ENCODE data around the gene APOBEC2.
"Not testable (repeated sequence)": the region's sequence is repeated elsewhere in the genome, so short reads cannot be mapped to it uniquely, and the experiment has no call there.

Gene APOBEC2

DNA sequence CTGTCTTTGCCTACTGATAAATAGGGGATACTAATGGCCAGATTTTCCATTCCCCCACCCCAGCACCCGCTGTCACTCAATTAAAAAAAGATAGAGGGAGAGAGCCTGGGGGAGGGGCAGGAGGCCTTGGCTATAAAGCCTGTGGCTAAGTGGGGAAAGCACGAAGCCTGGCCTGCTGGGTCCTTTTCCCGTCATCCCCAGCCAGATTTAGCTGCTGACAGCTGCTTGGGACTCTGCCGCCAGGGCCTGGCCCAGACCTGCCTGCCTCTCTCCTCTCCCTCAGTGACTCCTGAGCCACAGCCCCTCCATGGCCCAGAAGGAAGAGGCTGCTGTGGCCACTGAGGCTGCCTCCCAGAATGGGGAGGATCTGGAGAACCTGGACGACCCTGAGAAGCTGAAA, at the start of gene APOBEC2:
Gene APOBEC2, plus strand, starts transcription at position 162 of the 400 bp plus-strand sequence. Its CDS starts 146 bp downstream, at position 308.
- no peak for DNase-seq

DNA sequence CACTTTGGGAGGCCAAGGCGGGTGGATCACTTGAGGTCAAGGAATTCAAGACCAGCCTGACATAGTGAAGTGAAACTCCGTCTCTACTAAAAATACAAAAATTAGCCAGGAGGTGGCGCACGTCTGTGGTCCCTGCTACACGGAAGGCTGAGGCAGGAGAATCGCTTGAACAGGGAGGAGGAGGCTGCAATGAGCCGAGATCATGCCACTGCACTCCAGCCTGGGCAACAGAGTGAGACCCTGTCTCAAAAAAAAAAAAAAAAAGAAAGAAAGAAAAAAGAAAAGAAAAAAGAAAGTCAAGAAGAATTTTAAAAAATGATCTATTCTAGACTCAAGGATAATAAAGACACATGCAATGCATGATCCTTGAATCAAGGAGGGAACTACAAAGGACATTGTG, 46.8 kb upstream of the APOBEC2 start:
- DNase-seq = not testable (repeated sequence)

DNA sequence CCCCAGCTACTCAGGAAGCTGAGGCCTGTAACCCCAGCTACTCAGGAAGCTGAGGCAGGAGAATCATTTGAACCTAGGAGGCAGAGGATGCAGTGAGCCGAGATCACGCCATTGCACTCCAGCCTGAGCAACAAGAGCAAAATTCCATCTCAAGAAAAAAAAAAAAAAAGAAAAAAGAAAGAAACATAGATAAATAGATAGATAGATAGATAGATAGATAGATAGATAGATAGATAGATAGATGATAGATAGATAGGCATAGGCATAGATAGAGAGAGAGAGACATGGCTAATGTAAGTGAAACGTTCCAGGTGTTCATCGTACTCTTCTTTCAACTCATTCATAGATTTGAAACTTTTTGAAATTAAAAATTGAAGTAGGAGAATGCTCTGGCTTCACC, 46.0 kb upstream of the APOBEC2 start:
- DNase-seq = not testable (repeated sequence)

DNA sequence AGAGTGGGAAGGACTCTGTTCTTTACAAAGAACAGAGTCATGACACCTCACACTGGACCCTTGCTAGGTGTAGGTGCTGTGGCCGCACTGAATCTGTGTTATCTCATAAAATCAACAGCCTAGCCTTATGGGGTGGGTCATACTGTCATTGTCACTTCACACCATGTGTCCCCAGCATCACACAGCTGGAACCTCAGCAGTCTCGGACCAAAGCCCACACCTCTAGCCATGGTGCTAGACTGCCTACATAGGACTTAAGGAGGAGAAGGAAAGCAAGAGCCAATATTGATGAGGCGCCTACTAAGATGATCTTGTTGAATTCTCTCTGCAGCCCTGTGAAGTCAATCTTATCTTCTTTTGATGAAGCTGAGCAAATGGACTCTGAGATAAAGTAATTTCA, 45.0 kb upstream of the APOBEC2 start:
- DNase-seq = no peak

DNA sequence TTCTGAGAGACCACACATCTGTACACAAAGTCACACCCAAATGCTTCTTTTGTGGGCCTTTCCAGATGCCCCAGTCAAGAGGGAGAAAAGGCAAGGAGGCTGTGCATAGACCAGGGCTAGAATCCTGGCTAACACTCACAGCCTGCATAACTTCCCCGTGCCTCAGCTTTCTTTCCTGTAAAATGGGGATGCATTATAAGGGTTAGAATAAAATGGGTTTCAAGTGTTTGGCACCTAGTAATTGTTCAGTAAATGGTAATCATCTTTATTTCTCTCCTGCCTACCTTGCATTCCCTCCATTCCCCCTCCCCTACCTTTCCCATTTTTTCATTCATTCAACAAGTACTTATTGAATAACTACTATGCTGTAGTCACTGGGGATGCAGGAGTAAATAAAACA, 43.3 kb upstream of the APOBEC2 start:
- no peak for DNase-seq

DNA sequence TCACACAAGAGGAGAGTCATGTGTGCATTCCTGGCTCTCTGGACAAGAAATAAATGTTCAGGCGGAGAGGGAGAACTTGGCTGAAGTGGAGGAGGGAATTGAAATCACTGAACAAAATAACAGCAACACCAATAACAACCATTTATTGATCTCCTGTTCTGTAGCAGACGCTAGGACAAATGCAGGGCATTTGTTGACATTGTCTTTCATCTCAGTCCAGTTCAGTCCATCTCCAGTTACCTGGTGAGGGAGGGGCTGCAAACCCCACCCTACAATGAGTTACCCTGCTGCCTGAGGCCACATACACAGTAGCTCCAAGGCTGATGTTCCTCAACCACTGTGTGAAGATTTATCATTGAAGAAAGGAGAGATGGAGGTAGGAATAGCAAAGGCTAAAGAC, 41.3 kb upstream of the APOBEC2 start:
- DNase-seq = no peak

DNA sequence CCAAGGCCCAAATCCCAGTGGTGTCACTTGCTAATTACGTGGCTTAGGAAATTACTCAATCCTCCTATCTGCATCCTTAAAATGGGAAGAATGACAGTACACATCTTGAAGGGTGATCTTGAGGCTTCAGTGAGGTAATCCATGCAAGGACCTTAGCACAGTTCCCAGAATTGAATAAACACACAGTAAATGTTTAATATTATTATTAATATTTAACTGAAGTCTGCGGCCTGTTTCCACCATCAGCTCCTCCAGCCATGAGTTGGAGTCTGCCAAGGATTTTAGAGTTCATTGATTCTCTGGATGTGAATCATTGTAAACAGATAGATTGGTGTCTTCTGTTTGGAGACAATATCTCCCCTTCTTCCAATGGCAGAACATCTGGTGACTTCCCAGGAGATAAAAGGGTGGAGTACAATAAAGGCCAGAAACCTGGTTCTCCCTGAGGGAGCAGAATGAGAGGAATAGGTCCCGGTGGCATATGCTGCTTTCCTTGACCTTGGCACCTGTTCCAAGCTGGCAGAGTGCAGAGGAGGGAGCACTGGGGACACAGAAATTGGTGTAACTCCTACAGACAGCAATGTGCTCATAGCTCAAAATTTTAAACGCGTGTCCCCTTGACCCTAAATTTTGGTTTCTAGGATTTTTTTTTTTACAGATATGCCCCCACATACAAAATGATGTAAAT, 39.4 kb upstream of the APOBEC2 start:
- no peak for DNase-seq

DNA sequence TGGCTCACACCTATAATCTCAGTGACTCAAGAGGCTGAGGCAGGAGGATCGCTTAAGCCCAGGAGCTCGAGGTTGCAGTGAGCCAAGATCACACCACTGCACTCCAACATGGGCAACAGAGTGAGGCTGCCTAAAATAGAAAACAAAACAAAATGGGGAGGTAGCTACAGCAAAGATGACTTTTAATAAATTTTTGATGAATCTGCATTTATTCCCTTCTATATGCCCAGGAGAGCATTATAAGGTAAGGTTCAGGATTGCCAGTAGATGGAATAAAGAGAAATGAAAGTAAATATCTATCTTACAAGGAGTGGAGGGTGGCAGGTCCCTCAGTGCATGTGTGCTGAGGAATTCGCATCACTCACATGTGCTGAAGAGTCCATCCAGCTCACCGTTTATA, 38.2 kb upstream of the APOBEC2 start:
- DNase-seq = no peak

DNA sequence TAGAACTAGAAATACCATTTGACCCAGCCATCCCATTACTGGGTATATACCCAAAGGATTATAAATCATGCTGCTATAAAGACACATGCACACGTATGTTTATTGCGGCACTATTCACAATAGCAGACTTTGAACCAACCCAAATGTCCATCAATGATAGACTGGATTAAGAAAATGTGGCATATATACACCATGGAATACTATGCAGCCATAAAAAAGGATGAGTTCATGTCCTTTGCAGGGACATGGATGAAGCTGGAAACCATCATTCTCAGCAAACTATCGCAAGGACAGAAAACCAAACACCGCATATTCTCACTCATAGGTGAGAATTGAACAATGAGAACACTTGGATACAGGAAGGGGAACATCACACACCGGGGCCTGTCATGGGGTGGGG, 37.1 kb upstream of the APOBEC2 start:
- DNase-seq = not testable (repeated sequence)

DNA sequence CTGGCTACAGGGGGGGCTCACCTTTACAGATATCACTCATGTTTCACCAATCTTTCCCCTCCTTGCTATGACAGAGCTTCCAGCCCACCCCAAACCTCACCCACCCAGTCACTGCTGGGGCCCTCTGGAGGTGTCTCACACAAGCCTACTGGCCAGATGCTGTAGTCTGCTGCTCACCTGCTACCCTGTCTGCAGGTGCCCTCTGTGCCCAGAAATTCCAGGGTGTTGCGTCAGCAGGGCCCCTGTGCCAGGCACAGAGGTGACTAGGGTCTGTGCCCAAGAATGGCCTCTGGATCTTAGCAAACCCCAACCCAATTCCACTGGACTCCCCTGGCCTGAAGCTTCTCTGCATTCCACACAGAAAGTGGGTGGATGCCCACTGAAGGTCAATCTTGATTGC, 35.3 kb upstream of the APOBEC2 start:
- no peak for DNase-seq

DNA sequence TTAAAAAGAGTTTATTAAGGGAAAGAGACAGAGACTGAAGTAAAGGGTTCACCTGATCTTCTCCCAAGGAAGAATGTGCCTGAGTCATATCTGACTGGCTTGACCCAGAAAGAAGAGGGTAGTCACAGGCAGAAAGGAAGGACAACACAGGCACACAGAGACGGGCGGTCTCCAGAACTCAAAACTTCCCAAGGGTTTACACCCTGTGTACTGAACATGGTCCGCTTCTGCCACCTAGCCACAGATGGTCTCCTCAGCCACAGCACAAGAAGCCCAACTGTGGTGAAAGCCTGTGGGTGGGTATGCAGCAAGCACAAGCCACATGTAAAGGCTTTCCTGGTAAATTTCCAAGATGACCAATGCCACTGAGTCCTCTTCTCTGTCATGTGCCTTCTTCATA, 31.2 kb upstream of the APOBEC2 start:
- no peak for DNase-seq

DNA sequence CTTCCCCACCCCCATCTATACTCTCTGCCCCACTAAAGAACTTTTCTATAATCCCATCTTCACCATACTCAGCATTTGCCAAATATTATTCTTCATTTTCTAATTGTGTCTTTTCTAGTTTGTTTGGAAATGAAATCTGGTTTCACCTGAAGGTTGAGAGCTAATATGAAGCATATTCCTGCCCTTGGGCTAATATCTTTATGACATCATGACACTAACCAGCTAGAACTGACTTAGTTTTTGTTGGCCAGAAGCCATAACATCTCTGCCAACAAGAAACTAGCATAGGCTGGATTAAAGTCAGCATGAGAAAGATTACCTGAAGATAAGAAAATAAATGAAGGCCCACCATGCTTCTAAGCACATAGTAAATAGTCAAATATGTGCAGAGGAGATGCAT, 30.7 kb upstream of the APOBEC2 start:
- DNase-seq = no peak

DNA sequence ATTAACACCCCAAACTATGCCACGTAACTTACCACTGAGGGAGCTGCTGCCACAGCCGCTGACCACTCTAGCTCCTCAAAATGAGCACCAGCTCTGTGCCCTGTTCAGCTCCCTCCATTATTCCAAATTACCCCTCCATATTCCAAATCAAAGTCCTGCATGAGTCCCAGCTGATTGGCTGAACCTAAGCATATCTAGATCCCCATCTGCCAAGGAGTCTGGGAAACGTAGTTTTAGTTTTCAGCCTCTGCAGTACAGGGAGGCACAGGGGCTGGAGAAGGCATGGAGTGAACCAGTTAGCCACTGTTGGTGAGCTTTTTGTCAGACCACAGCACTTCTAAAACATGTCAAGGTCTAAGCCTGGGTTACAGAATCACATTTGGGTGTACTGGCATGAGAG, 29.9 kb upstream of the APOBEC2 start:
- no peak for DNase-seq

DNA sequence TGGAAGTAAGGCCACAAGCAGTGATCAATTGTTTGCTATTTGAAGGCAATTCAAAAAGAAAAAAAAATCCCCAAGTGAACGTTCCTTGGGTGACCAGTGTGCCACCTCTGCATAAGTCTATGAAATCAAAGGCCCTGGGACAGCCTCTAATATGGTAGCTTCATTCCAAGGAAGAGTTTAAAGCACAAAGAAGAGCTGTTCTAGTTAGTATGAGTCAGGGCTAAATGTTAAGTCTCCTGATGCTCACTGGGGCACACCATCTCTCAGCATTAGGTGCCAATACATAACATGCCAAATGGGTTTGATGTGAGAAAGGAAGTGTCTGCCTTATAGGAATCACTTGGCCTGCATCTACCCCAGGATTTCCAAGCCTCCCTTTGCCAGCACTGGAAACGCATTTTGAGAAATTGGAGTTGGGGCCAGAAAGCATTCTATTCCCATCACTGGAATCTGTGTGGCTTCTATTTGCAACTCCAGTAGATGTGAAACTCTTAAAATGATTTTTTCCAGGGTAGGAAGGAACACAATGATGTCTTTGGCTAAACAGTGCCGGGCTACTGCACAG, 27.0 kb upstream of the APOBEC2 start:
- no peak for DNase-seq

DNA sequence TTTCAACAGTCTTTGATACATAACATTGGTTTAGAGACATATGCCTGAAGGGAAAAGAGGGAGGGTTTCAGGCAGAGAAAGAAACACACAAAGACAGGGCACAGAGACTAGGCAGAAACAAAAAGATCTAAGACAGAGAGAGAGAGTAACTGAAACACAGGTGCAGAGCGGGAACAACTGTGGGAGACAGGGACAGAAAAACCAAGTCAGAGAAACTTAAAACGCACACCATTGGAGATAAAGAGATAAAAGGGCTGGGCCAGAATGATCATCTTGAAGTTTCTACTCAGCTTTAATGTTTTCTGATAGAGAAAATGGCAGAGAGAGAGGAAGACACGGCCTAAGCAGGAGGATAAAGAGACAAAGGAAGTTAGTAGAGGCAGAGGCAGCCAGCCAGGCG, 25.8 kb upstream of the APOBEC2 start:
- DNase-seq = no peak

DNA sequence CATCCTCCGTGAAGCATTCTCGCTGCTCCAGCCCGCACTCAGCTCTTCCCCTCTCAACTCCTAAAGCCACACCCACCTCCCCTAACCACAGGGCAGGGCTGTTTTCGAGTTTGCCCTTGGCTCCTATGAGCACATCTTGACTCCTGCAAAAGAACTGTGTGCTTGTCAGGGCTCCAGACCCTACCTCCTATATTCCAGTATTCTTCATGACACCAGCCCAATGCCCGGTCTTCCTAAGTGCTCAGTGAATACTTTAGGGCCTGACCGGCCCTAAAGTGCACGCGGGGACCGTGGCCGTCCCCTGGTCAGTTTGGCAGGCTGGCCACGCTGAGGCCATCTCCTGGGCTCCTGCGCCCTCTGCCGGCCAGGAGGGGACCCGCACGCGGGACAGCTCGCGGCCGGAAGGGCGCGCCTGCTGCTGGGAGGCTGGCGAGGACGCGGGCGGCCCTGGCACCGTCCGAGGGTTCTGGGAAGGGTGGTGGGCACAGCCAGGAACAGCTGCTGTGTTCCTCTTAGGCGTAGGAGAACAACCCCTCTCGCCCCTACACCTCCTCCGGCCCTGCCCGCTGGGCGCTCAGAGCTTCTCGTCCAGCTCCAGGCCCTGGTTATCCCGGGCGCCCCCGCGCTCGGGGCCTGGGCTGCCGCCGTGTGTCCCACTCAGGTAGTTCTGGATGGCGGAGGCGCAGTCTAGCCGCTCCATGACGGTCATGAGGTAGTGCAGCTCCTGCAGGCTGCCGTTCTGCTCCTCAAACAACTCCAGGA, 25.0 kb upstream of the APOBEC2 start:
- DNase-seq = no peak

DNA sequence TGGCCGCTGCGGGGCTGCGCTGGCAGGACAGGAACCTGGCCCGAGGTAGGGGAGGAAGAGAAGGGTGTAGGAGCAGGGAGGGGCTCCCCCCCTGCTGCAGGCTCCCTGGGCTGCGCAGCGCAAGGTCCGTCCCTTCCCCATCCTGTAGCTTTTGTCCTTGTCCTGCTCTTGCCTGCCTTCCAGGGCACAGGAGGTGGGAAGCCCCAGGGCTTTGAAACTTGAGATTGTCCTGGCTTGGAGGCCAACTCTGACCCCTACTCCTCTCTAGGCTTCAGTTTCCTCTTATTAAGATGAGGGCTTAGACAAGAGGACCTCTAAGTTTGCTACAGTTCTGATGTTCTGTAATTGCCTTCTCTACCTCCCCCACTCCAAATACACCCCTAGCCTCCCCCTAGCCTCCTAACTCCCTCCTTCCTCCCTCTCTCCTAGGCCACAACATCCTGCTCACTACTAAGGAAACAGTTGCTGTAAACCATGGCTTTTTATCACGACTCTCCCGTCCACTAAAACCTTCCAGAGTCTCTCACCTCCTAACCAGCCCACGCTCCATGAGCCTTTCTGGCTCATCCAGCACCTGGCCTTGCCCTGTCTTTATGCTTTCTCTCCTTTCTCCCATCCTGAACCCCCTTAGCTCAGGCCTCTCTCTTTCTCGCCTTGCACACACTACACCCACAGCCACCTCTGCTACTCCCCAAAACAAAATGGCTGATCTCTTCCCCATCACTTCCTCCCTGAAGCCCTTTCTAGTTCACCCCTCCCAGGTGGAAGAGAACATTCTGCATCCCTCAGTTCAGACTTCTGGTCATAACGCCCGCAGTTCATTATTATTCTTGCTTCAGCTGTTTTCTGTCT, 24.2 kb upstream of the APOBEC2 start:
- no peak for DNase-seq

DNA sequence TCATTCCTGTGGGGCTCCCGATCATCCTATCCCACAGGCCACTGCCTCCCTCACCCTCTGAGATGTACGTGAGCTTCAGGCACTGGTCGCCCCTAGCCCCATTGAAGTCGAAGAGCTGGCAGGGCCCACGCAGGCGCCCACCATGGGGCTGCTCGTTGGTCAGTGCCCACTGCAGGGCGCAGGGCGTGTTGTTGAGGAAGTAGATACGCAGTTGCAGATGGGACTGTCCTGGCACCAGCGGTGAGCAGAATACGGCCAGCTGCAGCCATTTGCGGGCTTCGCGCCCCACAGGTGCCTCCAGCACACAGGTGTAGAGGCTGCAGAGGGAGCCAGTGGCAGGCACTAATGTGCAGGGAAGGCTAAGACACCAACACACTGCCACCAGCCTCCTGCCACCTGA, 20.2 kb upstream of the APOBEC2 start:
- DNase-seq = no peak

DNA sequence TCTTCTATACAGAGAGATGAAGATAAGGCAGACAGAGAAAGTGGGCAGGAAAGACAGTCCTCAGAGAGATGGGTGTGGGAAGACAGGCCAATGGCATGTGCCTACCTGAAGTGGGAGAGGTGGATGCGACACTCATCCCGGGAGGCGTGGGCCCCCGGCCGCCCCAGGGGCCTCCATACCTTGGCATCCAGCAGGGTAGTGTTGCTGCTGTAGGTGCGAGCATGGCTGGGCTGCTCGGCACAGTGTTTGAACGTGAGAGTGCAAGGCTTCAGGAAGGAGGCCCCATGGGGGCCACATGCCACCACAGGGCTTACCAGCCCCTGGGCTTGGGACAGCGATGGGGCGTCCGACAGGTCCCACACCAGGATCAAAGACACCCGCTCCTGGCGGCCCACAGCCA, 19.2 kb upstream of the APOBEC2 start:
- no peak for DNase-seq

DNA sequence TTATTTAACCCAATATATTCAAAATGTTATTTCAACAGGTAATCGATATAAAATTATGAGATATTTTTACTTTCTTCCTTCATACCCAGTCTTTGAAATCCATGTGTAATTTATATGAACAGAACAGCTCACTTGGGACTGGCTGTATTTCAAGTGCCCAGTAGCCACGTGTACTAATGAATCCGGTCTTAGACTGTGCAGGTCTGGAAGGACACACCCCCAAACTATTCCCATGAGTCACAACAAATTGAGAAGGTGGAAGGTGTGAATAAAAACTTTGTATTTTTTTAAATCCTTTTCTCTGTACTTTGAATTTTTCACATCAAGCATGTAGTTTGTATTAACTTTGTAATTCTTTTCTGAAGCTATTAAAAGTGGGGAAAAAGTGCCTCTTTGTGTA, 16.8 kb upstream of the APOBEC2 start:
- no peak for DNase-seq

DNA sequence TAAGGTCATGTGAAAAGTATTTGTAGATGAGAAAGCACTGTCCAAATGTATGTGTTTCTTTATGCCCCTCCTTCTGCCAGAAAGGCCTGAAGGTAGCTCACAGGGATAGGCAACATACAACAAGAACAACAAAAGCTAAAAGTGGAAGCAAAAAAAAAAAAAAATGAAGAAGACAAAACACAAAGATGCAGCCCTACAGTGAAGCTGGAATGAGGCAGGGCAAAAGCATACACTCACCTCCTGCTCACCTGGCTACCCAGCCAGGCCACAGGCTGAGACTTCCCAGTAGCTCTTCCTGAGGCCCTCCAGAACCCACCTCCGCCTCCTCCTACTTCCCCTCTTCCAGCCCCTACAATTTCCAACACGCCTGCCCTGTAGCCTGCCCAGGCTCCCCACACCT, 16.4 kb upstream of the APOBEC2 start:
- DNase-seq = no peak

DNA sequence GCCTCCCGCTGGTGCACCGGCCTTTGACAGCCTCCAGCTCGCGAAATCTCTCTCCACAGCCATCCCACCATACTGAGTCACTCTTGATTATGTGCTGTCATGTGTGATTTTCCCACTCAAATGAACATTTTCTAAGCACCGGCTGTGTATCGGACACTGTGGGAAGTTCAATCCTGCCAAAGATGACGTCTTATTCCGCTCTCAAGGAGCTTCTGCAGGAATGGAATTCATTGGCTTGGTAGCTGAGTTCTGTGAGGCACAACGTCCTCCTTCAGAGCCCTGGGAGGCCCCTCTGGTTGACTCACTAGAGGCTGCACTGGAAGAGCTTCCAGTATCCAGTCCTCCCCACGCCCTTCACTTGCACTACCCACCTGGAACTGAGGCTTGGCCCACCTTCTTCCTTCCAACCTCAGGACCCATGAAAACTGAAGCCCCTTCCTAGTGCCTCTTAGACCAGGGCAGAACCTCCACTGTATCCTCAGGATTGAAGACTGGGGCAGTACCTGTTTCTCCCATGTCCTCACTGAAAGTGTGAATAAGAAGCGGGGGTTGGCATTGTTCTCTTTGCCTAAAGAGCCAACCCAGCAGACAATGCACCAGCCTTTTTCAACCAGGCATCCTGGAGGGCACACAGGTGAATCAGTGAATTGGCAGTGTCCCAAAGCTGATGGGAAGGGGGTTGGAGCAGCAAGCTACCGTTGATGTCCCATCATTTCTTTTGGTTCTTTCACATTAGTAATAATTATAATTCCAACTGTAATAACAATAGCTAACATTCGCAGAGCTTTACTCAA, 15.7 kb upstream of the APOBEC2 start:
- no peak for DNase-seq

DNA sequence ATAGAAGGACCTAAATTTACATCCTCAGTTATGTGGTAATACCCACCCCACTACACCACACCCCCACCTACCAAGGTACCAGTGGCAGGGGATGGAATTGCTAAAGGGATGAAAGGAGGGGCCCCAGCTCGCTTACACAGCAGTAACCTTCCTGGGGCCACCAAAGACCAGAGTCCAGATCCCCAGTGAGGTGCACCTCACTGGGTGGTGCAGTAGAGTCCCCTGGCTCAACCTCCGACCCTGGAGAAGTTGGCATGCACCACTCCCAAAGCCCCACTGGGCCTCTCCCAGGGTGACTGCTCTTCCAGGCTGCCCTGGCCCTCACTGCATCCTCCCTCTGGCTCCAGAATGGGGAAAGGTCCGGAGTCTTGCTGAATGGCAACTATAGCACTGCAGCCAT, 14.8 kb upstream of the APOBEC2 start:
- DNase-seq = no peak

Measured in NCI-H2081 treated with DMSO at 0.1 percent for 48 hours (cell line).